CD4-positive, alpha-beta memory T cell (primary cell): Measurements from ENCODE around the gene TMC5. TPM values are rescaled to one million over a fixed set of nuclear protein-coding genes. Genes with fewer than 3 reads are reported as not detected.

ENCODE experiments used
- CTCF ChIA-PET: fragments of 350-600 bp; sonication (Branson Sonifier 250); formaldehyde crosslinking; loops from one replicate; lab custom pipeline; 2021; ENCODE audit warnings: inconsistent platforms; ENCODE audit not compliant: partially characterized antibody; lab: Charles Lee
- POLR2A ChIA-PET: fragments of 350-600 bp; sonication (Branson Sonifier 250); formaldehyde crosslinking; loops from one replicate; lab custom pipeline; 2021; ENCODE audit not compliant: partially characterized antibody; lab: Charles Lee
- DNase-seq, 5 donors: peaks; one replicate each; pipeline versions ENCODE4 v3.0.0 to v3.0.0-alpha.2; 2020 to 2022; ENCODE audit warnings: mixed read lengths in 1 of 5
- H3K27ac ChIP-seq: one replicate; pipeline ENCODE4 v1.7.0; 2013; ENCODE audit warnings: low read depth, low read length
- H3K27me3 ChIP-seq: 2 replicates; pipeline ENCODE4 v1.7.0; 2013; ENCODE audit warnings: mild to moderate bottlenecking, low read length, moderate library complexity; ENCODE audit not compliant: insufficient read depth
- H3K36me3 ChIP-seq: 2 replicates; pipeline ENCODE4 v1.7.0; 2013; ENCODE audit warnings: mild to moderate bottlenecking, low read length, moderate library complexity; ENCODE audit not compliant: insufficient read depth
- H3K4me1 ChIP-seq: 2 replicates; pipeline ENCODE4 v1.7.0; 2013; ENCODE audit warnings: mild to moderate bottlenecking, low read length, moderate library complexity; ENCODE audit not compliant: insufficient read depth
- H3K4me3 ChIP-seq, 2 donors: one replicate each; pipeline ENCODE4 v1.7.0; 2013; ENCODE audit warnings: low read length in 2 of 2, mild to moderate bottlenecking in 1 of 2
- H3K9me3 ChIP-seq, 2 donors: one replicate each; pipeline ENCODE4 v1.7.0; 2013; ENCODE audit warnings: low read length in 2 of 2, control low read depth in 1 of 2; ENCODE audit not compliant: control insufficient read depth in 1 of 2
- H3K27ac Mint-ChIP-seq, 7 donors: one replicate each; pipeline ENCODE4 v1.8.0; 2020 to 2021; ENCODE audit warnings: mixed read lengths in 7 of 7, mild to moderate bottlenecking in 6 of 7, inconsistent platforms in 3 of 7, moderate library complexity in 3 of 7
- H3K27me3 Mint-ChIP-seq, 2 donors: one replicate each; pipeline ENCODE4 v1.8.0; 2020 to 2021; ENCODE audit warnings: mixed read lengths in 2 of 2
- H3K36me3 Mint-ChIP-seq, 2 donors: one replicate each; pipeline ENCODE4 v1.8.0; 2020 to 2021; ENCODE audit warnings: mixed read lengths in 2 of 2, inconsistent platforms in 1 of 2, mild to moderate bottlenecking in 1 of 2
- H3K4me1 Mint-ChIP-seq, 4 donors: one replicate each; pipeline ENCODE4 v1.8.0; 2020 to 2021; ENCODE audit warnings: mixed read lengths in 4 of 4, mild to moderate bottlenecking in 1 of 4
- H3K4me3 Mint-ChIP-seq, 8 donors: one replicate each; pipeline ENCODE4 v1.8.0; 2020 to 2021; ENCODE audit warnings: mixed read lengths in 8 of 8, mild to moderate bottlenecking in 7 of 8, moderate library complexity in 6 of 8, inconsistent platforms in 3 of 8
- H3K9me3 Mint-ChIP-seq, 8 donors: one replicate each; pipeline ENCODE4 v1.8.0; 2020 to 2021; ENCODE audit warnings: mixed read lengths in 8 of 8, mild to moderate bottlenecking in 5 of 8, inconsistent platforms in 3 of 8, moderate library complexity in 1 of 8
- intact Hi-C: fragments of 100-400 bp; cut with micrococcal nuclease; formaldehyde crosslinking; loops from one replicate; pipeline ENCODE4 v1.15.1; 2023
- polyA plus RNA-seq, 2 donors: library from polyadenylated mRNA; unstranded; fragments of 300-500 nt; fragmentation: Illumina TruSeq; gene quantifications; one replicate each; pipeline ENCODE4 v1.2.3, GENCODE V29; 2021
- total RNA-seq, 2 experiments: library from RNA; stranded (reverse); gene quantifications; one replicate each; pipeline ENCODE4 v1.2.3, GENCODE V29; 2021

The TMC5 gene
- total and polyA plus RNA-seq, 4 experiments from 2014 or later: 0.57 TPM; not detected in 3

- H3K4me3 ChIP-seq: no peak overlapping the region
- peaks cover 25% of the 10 kb centered on the region for H3K4me1 ChIP-seq
- no peaks in the 10 kb centered on the region for H3K9me3 Mint-ChIP-seq
- H3K9me3 ChIP-seq: no peaks in the 10 kb centered on the region
- ChIA-PET POLR2A (no interaction called here), CTCF (no interaction called here)
- peaks cover 12 to 47% (median 30%) of the 10 kb centered on the region in 4 donors for H3K4me1 Mint-ChIP-seq
- H3K27me3 ChIP-seq: no peaks in the 10 kb centered on the region
- H3K36me3 ChIP-seq: no peaks in the 10 kb centered on the region
- H3K36me3 Mint-ChIP-seq: no peaks in the 10 kb centered on the region
- H3K27ac Mint-ChIP-seq: peak overlapping the region in 5 of 7 donors; percentile 14 to 76 (median 54)
- H3K27me3 Mint-ChIP-seq: peaks cover 2% of the 10 kb centered on the region in 2 donors
- peak overlapping the region in 3 of 8 donors; percentile 5 to 76 (median 22) for H3K4me3 Mint-ChIP-seq
- intact Hi-C loops: no loop called here
- no peak overlapping the region for H3K27ac ChIP-seq
- DNase-seq: peak in 3 of 5 donors; percentile 6 to 16 (median 11)
Measured at GRCh38 chr16:19380328-19380727, 37.4 kb upstream of the TMC5 start.

- Mint-ChIP-seq H3K4me1 (peaks cover 12 to 47% (median 30%) of the 10 kb centered on the region in 4 donors), H3K4me3 (peak overlapping the region in 3 of 8 donors; percentile 22 to 39 (median 28)), H3K36me3 (no peaks in the 10 kb centered on the region), H3K27me3 (peaks cover 1 to 2% of the 10 kb centered on the region in 2 donors), H3K9me3 (peaks cover 0 to 2% (median 0%) of the 10 kb centered on the region in 8 donors), H3K27ac (peak overlapping the region in 2 of 7 donors; percentile 51 to 53)
- ChIA-PET CTCF (interaction anchor here (0.7 kb wide), 1 partner anchor 772 kb away, joined by 3 read pairs; no protein-coding TSS in a partner anchor), POLR2A (no interaction called here)
- Histone ChIP-seq H3K27me3 (no peaks in the 10 kb centered on the region), H3K27ac (no peak overlapping the region), H3K9me3 (no peaks in the 10 kb centered on the region), H3K36me3 (no peaks in the 10 kb centered on the region), H3K4me3 (no peak overlapping the region), H3K4me1 (peaks cover 25% of the 10 kb centered on the region)
- intact Hi-C loops: no loop called here
- DNase-seq: no peak
Measured at GRCh38 chr16:19382084-19382801, 35.4 kb upstream of the TMC5 start.

DNA sequence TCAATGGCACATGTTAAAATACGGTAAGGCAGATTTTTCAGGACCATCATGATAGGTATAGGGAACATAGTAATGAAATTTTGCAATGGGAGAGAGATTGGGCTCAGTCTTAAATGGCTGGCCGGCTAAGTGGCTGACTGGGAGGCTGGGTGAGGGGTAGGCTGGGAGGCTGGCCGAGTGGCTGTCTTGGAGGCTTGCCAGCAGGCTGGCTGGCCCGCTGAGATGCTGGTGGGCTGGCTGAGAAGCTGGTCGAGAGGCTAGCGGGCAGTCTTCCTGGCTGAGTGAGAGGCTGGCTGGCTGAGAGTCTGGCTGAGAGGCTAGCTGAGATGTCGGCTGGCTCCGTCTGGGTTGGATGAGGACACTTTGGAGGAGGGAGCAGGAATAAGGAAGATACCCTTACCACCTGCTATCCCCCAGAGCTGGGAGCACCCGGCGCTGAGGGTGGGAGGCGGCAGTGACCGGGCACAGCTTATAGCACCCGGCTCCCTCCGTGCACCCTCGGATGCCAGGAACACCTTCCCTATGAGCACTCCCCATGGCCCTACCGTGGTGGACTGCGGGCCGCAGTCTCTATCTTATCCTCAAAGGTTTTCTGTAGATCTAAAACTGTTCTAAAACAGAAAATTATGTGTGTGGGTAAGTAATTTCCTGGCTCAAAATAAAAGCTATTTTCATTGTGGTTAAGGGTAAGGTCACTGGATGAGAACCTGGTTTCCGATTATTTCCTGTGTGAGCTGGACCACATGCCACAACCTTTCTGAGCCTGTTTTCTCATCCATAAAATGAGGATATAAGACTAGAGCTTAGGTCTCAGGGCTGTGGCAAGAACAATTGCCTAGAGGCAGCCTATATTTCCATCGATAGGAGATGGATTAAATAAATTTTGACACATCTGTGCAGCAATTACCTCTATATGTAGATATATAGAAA, 34.5 kb upstream of the TMC5 start:
- Histone ChIP-seq H3K27me3 (no peaks in the 10 kb centered on the region), H3K9me3 (no peaks in the 10 kb centered on the region), H3K4me1 (peaks cover 25% of the 10 kb centered on the region), H3K4me3 (no peak overlapping the region), H3K27ac (no peak overlapping the region), H3K36me3 (no peaks in the 10 kb centered on the region)
- POLR2A ChIA-PET: no interaction called here
- Mint-ChIP-seq H3K36me3 (no peaks in the 10 kb centered on the region), H3K4me1 (peaks cover 12 to 47% (median 30%) of the 10 kb centered on the region in 4 donors), H3K27me3 (peaks cover 1 to 2% of the 10 kb centered on the region in 2 donors), H3K27ac (peak overlapping the region in 1 of 7 donors; percentile 51), H3K9me3 (peaks cover 0 to 2% (median 0%) of the 10 kb centered on the region in 8 donors), H3K4me3 (peak overlapping the region in 4 of 8 donors; percentile 22 to 48 (median 34))
- intact Hi-C loops: no loop called here
- CTCF ChIA-PET: no interaction called here
- DNase-seq: no peak

GRCh38 chr16:19384656-19385055, 33.0 kb upstream of the TMC5 start:
- ChIA-PET CTCF (no interaction called here), POLR2A (no interaction called here)
- H3K4me3 Mint-ChIP-seq: no peak overlapping the region
- H3K27me3 Mint-ChIP-seq: peaks cover 1 to 2% of the 10 kb centered on the region in 2 donors
- Histone ChIP-seq H3K36me3 (no peaks in the 10 kb centered on the region), H3K4me1 (peaks cover 23% of the 10 kb centered on the region), H3K27ac (no peak overlapping the region), H3K4me3 (no peak overlapping the region), H3K9me3 (no peaks in the 10 kb centered on the region), H3K27me3 (no peaks in the 10 kb centered on the region)
- H3K36me3 Mint-ChIP-seq: no peaks in the 10 kb centered on the region
- intact Hi-C loops: no loop called here
- peaks cover 0 to 2% (median 0%) of the 10 kb centered on the region in 8 donors for H3K9me3 Mint-ChIP-seq
- H3K27ac Mint-ChIP-seq: no peak overlapping the region
- no peak for DNase-seq
- peaks cover 16 to 53% (median 34%) of the 10 kb centered on the region in 4 donors for H3K4me1 Mint-ChIP-seq

GRCh38 chr16:19386525-19386924, 31.2 kb upstream of the TMC5 start:
- Histone ChIP-seq H3K27me3 (no peaks in the 10 kb centered on the region), H3K4me3 (no peak overlapping the region), H3K9me3 (no peaks in the 10 kb centered on the region), H3K27ac (no peak overlapping the region), H3K36me3 (no peaks in the 10 kb centered on the region), H3K4me1 (peaks cover 16% of the 10 kb centered on the region)
- no peak for DNase-seq
- peaks cover 0 to 2% (median 0%) of the 10 kb centered on the region in 8 donors for H3K9me3 Mint-ChIP-seq
- H3K36me3 Mint-ChIP-seq: no peaks in the 10 kb centered on the region
- intact Hi-C loops: no loop called here
- H3K27me3 Mint-ChIP-seq: peaks cover 1 to 4% of the 10 kb centered on the region in 2 donors
- H3K4me3 Mint-ChIP-seq: no peak overlapping the region
- CTCF ChIA-PET: no interaction called here
- POLR2A ChIA-PET: no interaction called here
- H3K27ac Mint-ChIP-seq: no peak overlapping the region
- peaks cover 7 to 38% (median 24%) of the 10 kb centered on the region in 4 donors for H3K4me1 Mint-ChIP-seq

DNA sequence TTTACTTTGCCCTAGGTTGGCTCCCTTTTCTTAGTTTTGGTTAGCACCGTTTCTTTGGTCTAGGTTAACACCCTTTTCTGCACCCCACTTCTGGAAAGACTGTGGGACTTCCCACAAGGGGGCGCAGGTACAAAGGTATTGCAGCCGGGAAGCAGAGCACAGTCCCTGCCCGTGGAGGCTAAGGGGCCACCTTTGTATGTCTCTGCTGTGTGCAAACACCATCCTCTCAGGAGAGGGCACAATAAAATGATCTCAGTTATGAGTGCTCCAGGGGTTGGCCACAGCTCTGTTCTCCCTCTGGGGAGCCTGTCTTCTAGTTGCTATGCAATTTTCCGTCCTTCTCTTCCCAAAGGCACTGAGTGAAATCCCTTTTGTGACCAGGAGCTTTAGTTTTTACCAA, 28.4 kb upstream of the TMC5 start:
- Mint-ChIP-seq H3K36me3 (no peaks in the 10 kb centered on the region), H3K27me3 (peaks cover 6 to 10% of the 10 kb centered on the region in 2 donors), H3K27ac (no peak overlapping the region), H3K4me3 (no peak overlapping the region), H3K9me3 (peaks cover 0 to 6% (median 0%) of the 10 kb centered on the region in 8 donors), H3K4me1 (peaks cover 0 to 14% (median 9%) of the 10 kb centered on the region in 4 donors)
- H3K36me3 ChIP-seq: no peaks in the 10 kb centered on the region
- intact Hi-C loops: loop anchor here (2.0 kb wide), 1 partner anchor 114 kb away; no protein-coding TSS in a partner anchor
- peak in 4 of 5 donors; percentile 26 to 45 (median 28) for DNase-seq
- POLR2A ChIA-PET: no interaction called here
- no peak overlapping the region for H3K27ac ChIP-seq
- H3K9me3 ChIP-seq: no peaks in the 10 kb centered on the region
- H3K4me3 ChIP-seq: no peak overlapping the region
- CTCF ChIA-PET: interaction anchor here (1.0 to 2.5 kb wide), 2 partner anchors 14 to 114 kb away, joined by 3 to 11 read pairs; no protein-coding TSS in a partner anchor
- no peaks in the 10 kb centered on the region for H3K4me1 ChIP-seq
- no peaks in the 10 kb centered on the region for H3K27me3 ChIP-seq
